Caco-2 (cell line): ENCODE data around the gene TNFSF13B. TPM values are rescaled to one million over a fixed set of nuclear protein-coding genes. Genes with fewer than 3 reads are reported as not detected.
A peak's percentile ranks its signal among the peaks of the same experiment; 100 is the strongest.
"Not testable (repeated sequence)": the region's sequence is repeated elsewhere in the genome, so short reads cannot be mapped to it uniquely, and the experiment has no call there.

Source experiments
- BruUV-seq: library from RNA; stranded (reverse); fragments of 400-500 nt; replicated peaks from 2 replicates; lab custom pipeline; 2021; lab: Mats Ljungman, UMichigan
- CTCF ChIA-PET: fragments of 300-600 bp; sonication (Branson Sonifier 250); formaldehyde crosslinking; loops from one replicate; lab custom pipeline; 2022; ENCODE audit warnings: antibody characterized with exemption; lab: Charles Lee
- POLR2A ChIA-PET: fragments of 300-600 bp; sonication (Branson Sonifier 250); formaldehyde crosslinking; loops from one replicate; lab custom pipeline; 2022; ENCODE audit warnings: antibody characterized with exemption; lab: Charles Lee
- DNase-seq, 2 experiments: peaks; one replicate each; pipeline versions ENCODE4 v3.0.0 to v3.0.0-alpha.2; 2020 to 2022
- H3K27me3 ChIP-seq: replicated peaks from 2 replicates; pipeline ENCODE4 v1.6.0; 2011; ENCODE audit warnings: low read length; ENCODE audit not compliant: control insufficient read depth, insufficient read depth
- H3K36me3 ChIP-seq: 2 replicates; pipeline ENCODE4 v1.5.1; 2011; ENCODE audit warnings: low read length; ENCODE audit not compliant: control insufficient read depth, insufficient read depth
- H3K4me1 ChIP-seq: fragments of 250-450 bp; sonication (Bioruptor Pico); 2 replicates; pipeline ENCODE4 v1.5.1; 2020; ENCODE audit warnings: mild to moderate bottlenecking
- H3K4me3 ChIP-seq: 2 replicates; pipeline ENCODE4 v1.5.1; 2011; ENCODE audit warnings: low read depth, mild to moderate bottlenecking, control low read depth, low read length
- H3K9me3 ChIP-seq: fragments of 250-450 bp; sonication (Bioruptor Pico); 2 replicates; pipeline ENCODE4 v1.5.1; 2020; ENCODE audit warnings: mild to moderate bottlenecking, moderate library complexity
- H3K27ac Mint-ChIP-seq: one replicate; pipeline ENCODE4 v1.8.0; 2022; ENCODE audit warnings: mixed read lengths; ENCODE audit not compliant: unreplicated experiment
- H3K27me3 Mint-ChIP-seq: one replicate; pipeline ENCODE4 v1.8.0; 2022; ENCODE audit warnings: mixed read lengths; ENCODE audit not compliant: insufficient read depth, unreplicated experiment
- H3K36me3 Mint-ChIP-seq: one replicate; pipeline ENCODE4 v1.8.0; 2022; ENCODE audit warnings: mild to moderate bottlenecking, mixed read lengths; ENCODE audit not compliant: insufficient read depth, unreplicated experiment
- H3K4me1 Mint-ChIP-seq: one replicate; pipeline ENCODE4 v1.8.0; 2022; ENCODE audit warnings: low read depth, mixed read lengths; ENCODE audit not compliant: unreplicated experiment
- H3K4me3 Mint-ChIP-seq: one replicate; pipeline ENCODE4 v1.8.0; 2022; ENCODE audit warnings: mild to moderate bottlenecking, moderate library complexity, mixed read lengths; ENCODE audit not compliant: unreplicated experiment
- H3K9me3 Mint-ChIP-seq: one replicate; pipeline ENCODE4 v1.8.0; 2022; ENCODE audit warnings: mixed read lengths; ENCODE audit not compliant: unreplicated experiment
- intact Hi-C: fragments of 100-400 bp; cut with micrococcal nuclease; formaldehyde crosslinking; loops from one replicate; pipeline ENCODE4 v1.10.0; 2022; ENCODE audit not compliant: unreplicated experiment
- total RNA-seq: library from RNA; stranded (reverse); gene quantifications from 2 replicates; pipeline ENCODE4 v1.2.3, GENCODE V29; 2022
- TF ChIP-seq, protein P1 (sequence below), 2 experiments: fragments of 200-600 bp in 1 of 2; IDR thresholded peaks; 1 replicate in 1 of 2; 2 replicates in 1 of 2; pipeline versions ENCODE4 v1.5.1 to v1.8.0; 2011 to 2022; ENCODE audit warnings: antibody characterized with exemption in 1 of 2, control low read depth in 1 of 2, inconsistent platforms in 1 of 2, low read depth in 1 of 2, low read length in 1 of 2, mild to moderate bottlenecking in 1 of 2, moderate library complexity in 1 of 2; ENCODE audit not compliant: insufficient read depth in 1 of 2, severe bottlenecking in 1 of 2, unreplicated experiment in 1 of 2

TNFSF13B gene
- total RNA-seq, 1 experiment from 2014 or later: 0.41 TPM

DNA sequence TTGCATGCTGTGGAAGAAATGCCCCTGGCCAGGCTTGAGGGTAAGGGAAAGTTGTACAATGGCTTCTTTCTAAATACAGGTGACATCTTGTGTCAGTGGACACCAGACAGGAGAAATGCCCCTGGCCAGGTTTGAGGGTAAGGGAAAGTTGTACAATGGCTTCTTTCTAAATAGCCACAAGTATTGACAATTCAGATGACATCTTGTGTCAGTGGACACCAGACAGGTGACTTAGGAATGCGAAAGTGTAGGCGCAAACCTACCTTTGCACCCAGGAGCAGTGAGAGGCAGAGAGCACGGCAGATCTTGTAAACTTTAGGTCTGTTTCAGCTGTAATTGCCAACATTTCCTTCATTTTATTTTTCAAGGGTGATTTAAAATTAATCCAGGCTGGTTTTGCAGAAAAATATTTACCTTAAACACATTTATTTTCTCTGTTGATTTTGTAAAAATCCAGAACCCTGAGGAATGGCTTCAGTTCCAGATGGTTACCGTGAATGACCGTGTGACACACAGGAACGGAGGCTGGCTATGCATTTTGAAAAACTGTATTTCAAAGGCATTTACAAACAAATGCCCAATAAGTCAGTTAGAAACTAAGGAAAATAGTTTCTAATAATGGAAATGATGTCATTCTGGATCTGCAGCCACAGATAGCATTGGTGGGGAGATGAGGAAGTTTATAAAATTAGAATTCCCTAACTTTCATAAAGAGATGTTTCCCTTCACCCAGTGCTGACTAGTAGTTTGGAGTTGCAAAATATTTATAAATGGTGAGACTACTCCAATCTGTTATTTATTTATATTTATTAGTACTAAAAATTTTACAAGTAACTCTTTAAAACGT lies 34.9 kb downstream of the TNFSF13B start:
- TF ChIP-seq, protein P1, sequence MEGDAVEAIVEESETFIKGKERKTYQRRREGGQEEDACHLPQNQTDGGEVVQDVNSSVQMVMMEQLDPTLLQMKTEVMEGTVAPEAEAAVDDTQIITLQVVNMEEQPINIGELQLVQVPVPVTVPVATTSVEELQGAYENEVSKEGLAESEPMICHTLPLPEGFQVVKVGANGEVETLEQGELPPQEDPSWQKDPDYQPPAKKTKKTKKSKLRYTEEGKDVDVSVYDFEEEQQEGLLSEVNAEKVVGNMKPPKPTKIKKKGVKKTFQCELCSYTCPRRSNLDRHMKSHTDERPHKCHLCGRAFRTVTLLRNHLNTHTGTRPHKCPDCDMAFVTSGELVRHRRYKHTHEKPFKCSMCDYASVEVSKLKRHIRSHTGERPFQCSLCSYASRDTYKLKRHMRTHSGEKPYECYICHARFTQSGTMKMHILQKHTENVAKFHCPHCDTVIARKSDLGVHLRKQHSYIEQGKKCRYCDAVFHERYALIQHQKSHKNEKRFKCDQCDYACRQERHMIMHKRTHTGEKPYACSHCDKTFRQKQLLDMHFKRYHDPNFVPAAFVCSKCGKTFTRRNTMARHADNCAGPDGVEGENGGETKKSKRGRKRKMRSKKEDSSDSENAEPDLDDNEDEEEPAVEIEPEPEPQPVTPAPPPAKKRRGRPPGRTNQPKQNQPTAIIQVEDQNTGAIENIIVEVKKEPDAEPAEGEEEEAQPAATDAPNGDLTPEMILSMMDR (IDR thresholded peaks at IDR 0.05; ENCODE audit: insufficient read depth in 1 of 2, low read depth in 1 of 2, low read length in 1 of 2, severe bottlenecking in 1 of 2, unreplicated experiment in 1 of 2): no peak
- no peaks in the 10 kb centered on the region for H3K9me3 ChIP-seq
- no peaks in the 10 kb centered on the region for H3K27me3 ChIP-seq
- POLR2A ChIA-PET: no interaction called here
- H3K36me3 ChIP-seq: no peaks in the 10 kb centered on the region
- no peak overlapping the region for H3K27ac Mint-ChIP-seq
- no peaks in the 10 kb centered on the region for H3K9me3 Mint-ChIP-seq
- no peaks in the 10 kb centered on the region for H3K36me3 Mint-ChIP-seq
- DNase-seq: peak; percentile 40 to 47
- H3K4me1 Mint-ChIP-seq: peaks cover 7% of the 10 kb centered on the region
- BruUV-seq: no TSS peak
- intact Hi-C loops: no loop called here
- CTCF ChIA-PET: no interaction called here
- peaks cover 7% of the 10 kb centered on the region; the same call in 1 of the 2 replicates for H3K4me1 ChIP-seq
- H3K27me3 Mint-ChIP-seq: no peaks in the 10 kb centered on the region
- peak overlapping the region; percentile 23 for H3K4me3 ChIP-seq
- peak overlapping the region; percentile 50 for H3K4me3 Mint-ChIP-seq

DNA sequence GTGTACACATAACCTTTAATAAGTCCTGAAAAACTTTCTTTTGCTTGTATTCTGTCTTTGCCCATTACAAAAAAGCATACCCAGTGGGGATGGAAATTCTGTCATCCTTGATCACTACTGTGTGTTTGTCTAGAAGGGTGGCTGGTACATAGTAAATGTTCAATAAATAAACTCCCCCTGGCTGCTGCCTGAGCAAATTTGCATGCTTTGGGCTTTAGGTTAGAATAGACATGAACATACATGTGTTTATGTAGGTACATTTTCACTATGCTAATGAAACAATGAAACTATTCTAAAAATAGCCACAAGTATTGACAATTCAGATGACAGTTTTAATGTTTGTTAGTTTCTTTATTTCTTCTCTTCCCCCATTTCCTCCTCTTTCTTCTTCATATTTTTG lies 36.1 kb downstream of the TNFSF13B start:
- Mint-ChIP-seq H3K9me3 (no peaks in the 10 kb centered on the region), H3K4me1 (peaks cover 7% of the 10 kb centered on the region), H3K4me3 (no peak overlapping the region), H3K27me3 (no peaks in the 10 kb centered on the region), H3K27ac (no peak overlapping the region), H3K36me3 (no peaks in the 10 kb centered on the region)
- Histone ChIP-seq H3K36me3 (no peaks in the 10 kb centered on the region), H3K4me1 (peaks cover 7% of the 10 kb centered on the region; the same call in 1 of the 2 replicates), H3K4me3 (no peak overlapping the region), H3K9me3 (peaks cover 3% of the 10 kb centered on the region; the same call in 1 of the 2 replicates), H3K27me3 (no peaks in the 10 kb centered on the region)
- CTCF ChIA-PET: no interaction called here
- POLR2A ChIA-PET: no interaction called here
- TF ChIP-seq, protein P1 (IDR thresholded peaks at IDR 0.05; ENCODE audit: insufficient read depth in 1 of 2, low read depth in 1 of 2, low read length in 1 of 2, severe bottlenecking in 1 of 2, unreplicated experiment in 1 of 2): no peak
- DNase-seq: no peak
- BruUV-seq: no TSS peak
- intact Hi-C loops: no loop called here

DNA sequence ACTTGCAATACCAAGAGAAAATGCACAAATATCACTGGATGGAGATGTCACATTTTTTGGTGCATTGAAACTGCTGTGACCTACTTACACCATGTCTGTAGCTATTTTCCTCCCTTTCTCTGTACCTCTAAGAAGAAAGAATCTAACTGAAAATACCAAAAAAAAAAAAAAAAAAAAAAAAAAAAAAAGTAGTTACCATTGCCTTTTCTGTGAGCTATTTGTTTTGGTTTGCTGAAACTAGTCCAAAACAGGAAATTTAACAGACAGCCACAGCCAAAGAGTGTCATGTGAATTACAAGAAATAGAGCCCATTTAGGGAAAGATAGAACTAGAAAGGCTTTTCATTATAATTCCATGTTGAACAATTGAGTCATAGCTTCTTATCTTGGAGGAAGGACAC lies 37.3 kb downstream of the TNFSF13B start:
- CTCF ChIA-PET: no interaction called here
- BruUV-seq: no TSS peak
- H3K4me3 Mint-ChIP-seq: no peak overlapping the region
- peaks cover 3% of the 10 kb centered on the region for H3K27me3 Mint-ChIP-seq
- POLR2A ChIA-PET: no interaction called here
- H3K27ac Mint-ChIP-seq: no peak overlapping the region
- TF ChIP-seq, protein P1 (IDR thresholded peaks at IDR 0.05; ENCODE audit: insufficient read depth in 1 of 2, low read depth in 1 of 2, low read length in 1 of 2, severe bottlenecking in 1 of 2, unreplicated experiment in 1 of 2): no peak
- no peak for DNase-seq
- H3K36me3 ChIP-seq: no peaks in the 10 kb centered on the region
- peaks cover 3% of the 10 kb centered on the region; the same call in 1 of the 2 replicates for H3K9me3 ChIP-seq
- H3K4me1 ChIP-seq: peaks cover 7% of the 10 kb centered on the region; the same call in 1 of the 2 replicates
- H3K36me3 Mint-ChIP-seq: no peaks in the 10 kb centered on the region
- intact Hi-C loops: no loop called here
- H3K4me3 ChIP-seq: no peak overlapping the region
- H3K27me3 ChIP-seq: no peaks in the 10 kb centered on the region
- H3K4me1 Mint-ChIP-seq: peaks cover 7% of the 10 kb centered on the region
- peaks cover 6% of the 10 kb centered on the region for H3K9me3 Mint-ChIP-seq

DNA sequence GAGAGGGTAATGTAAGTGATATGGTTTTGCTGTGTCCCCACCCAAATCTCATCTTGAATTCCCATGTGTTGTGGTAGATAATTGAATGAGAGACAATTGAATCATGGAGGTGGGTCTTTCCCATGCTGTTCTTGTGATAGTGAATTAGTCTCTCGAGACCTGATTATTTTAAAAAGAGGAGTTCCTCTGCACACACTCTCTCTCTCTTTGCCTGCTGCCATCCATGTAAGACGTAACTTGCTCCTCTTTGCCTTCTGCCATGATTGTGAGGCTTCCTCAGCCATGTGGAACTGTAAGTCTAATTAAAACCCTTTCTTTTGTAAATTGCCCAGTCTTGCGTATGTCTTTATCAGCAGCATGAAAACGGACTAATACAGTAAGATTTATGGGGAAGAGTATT lies 42.1 kb downstream of the TNFSF13B start:
- H3K9me3 ChIP-seq, CTCF ChIA-PET, intact Hi-C loops, H3K36me3 ChIP-seq, H3K9me3 Mint-ChIP-seq, H3K4me1 Mint-ChIP-seq, H3K4me3 Mint-ChIP-seq, H3K27me3 ChIP-seq, H3K27ac Mint-ChIP-seq, H3K4me3 ChIP-seq, DNase-seq, BruUV-seq, H3K36me3 Mint-ChIP-seq, H3K4me1 ChIP-seq, POLR2A ChIA-PET: not testable (repeated sequence)
- peaks cover 11% of the 10 kb centered on the region for H3K27me3 Mint-ChIP-seq
